Measurements from ENCODE around the gene NRG2.

The NRG2 gene

GRCh38 chr5:139964994-139965565 lies 78.0 kb downstream of the NRG2 start:
- no peak for DNase-seq

DNA sequence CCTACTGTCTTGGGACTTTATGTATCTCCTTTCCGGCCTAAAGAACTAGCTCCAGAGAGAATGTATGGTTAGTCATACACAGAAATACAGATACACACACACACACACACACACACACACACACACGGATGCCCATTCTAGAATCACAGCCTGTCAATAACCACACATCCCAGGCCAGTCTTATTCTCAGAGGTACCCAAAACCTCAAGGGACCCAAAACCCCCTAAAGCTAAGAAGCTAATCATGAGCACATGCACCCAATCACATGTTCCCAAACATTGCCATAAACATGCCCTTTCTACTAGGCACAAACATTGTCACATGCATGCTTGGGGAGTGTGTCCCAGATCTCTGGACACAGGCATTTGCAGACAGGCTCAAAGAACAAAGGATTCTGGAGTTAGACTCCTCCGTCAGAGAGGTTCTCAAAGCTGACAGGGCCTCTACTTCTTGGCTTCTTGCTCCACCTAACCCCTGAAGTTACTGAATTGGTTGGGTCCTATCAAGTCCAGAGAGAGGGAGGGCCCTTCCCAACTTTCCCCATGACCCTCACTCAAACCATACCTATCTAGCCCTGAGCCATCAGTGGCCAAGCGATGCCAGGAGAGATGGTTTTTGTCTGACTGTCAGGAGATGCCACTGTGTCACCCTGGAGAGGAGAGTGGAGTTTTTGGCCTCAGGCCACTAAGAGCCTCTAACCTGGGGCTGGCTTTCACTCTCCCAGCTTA lies 78.7 kb downstream of the NRG2 start:
- DNase-seq = no peak

DNA sequence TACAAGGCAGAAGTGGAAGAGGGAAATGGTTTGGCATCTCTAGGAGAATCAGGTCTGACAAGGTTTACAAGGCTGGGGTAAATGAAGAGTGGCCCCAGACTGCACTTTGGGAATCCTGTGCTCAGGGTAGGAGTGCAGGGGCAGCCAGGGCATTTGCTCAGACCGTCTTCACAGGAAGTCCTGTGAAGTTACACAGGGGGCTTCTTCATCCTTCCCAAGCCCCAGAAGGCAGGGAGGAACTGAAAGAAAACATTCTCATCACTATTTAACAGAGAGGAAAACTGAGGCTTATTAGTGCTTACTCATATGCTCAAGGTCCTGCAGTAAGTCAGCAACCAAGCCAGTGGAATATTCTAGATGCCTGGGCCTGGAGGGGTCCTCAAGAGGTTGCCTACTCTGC lies 80.7 kb downstream of the NRG2 start:
- no peak for DNase-seq

DNA sequence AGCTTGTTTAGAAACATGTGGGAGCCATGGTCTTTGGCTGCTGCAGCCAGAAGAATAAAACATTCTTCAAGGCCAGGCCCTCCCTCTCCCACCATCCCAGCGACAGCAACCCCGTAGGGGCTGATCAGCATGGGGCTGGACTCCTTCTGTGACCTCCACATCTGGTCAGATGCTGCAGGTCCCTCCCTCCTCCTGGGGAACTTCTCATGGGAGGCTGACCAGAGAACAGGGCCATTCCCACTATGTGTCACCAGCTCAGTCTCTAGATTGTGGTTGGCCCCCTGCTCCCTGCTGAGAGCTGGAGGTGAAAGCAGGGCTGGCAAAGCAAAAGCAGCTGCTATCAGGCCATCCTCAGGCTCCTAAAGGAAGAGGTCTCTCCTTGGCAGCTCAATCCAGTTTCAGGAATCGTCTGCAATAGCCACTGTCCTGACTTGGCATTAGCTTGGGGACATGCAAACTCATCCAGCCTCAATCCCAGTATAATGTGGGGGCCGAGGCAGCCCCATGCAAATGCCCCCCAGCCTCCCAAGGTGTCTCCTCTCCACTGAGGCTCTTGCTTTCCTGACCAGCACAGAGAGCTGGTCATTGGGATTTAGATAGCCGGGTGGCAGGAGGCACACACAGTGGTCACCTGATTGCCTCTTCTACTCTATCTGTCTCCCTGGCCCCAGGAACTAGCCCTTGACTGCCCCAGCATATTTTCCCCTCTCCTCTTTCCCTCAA lies 81.5 kb downstream of the NRG2 start:
- DNase-seq = no peak

DNA sequence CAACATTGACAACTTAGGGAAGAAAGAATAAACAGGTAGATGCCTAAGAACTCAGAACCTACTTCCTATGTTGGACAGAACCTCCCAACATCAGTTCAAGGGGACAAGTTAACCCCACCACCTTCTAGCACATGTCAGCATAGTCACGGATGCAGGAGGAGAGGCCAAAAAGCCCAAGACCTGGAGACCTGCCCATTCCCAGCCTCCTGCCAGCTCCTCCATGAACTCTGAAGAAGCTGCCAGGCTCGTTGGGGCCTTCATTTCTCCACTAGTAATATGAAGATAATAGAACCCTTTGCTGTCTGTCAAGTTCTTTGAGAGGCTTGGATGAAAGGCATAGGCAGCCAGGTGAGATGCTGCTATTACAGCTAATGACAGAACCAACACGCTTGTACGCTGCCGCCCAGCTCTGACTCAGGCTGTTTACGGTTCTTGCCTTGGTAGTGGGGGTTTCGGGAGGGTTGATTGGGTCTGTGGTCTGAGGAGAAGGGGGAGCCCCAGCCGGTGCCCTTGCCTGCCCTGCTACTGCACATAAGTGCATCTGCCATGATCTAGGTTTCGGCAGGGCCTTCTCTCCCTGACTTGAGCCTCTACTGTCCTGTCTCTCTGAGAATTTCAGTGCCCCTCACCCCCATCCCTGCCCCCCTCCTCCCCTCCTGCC lies 82.2 kb downstream of the NRG2 start:
- DNase-seq = no peak

DNA sequence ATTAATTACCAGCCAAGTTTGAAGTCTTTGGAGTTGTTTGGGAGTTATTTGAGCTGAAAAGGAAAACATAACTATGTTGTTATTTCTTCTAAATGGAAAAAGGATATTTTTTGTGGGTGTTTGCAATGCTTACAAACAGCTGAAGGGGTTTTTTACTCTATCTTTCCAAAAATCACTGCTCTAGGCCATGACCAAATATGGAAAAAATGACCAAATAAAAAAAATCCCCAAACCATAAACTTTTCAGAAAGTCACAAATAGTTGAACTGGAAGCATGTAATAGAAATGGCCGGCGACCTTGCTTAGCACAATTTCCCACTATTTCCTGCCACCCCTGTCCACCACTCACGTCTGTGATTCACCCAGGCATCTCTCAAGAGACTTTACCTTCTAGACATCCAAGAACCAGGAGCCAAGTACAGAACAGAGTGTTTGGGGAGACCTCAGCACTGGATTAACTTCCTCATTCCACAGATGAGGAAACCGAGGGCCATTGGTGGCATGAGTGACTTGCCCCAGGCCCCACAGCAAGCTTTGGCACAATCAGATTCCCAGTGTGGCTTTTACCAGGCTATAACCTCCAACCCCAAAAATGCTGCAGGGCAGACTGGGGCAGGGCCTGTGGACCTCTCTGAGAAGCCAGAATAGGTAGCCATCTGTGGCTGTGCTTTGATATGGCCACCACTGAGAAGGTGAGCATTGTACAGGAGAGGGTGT lies 84.5 kb downstream of the NRG2 start:
- no peak for DNase-seq

DNA sequence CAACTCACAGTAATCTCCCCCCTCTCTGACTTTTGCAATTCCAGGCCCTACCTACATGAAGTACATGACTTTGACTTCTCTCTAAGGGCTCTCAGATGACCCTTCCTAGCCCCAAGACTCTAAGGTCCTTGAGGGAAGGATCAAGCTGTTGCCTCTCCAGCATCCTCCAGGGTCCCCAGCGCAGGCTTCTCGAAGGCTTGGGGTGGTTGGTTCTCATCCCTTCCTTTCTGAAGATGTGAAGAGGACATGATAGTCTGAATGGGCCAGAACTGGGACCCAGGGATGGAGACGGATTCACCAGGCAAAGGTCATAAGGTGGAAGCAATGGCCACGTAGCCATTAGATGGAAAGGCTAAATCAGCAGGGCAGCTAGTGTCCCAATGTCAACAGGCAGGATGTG lies 86.8 kb downstream of the NRG2 start:
- no peak for DNase-seq

GRCh38 chr5:139955616-139956273 lies 87.4 kb downstream of the NRG2 start:
- no peak for DNase-seq

- no peak for DNase-seq
These were observed 88.0 kb downstream of the NRG2 start for GRCh38 chr5:139955053-139955605.

GRCh38 chr5:139954462-139954861 lies 88.6 kb downstream of the NRG2 start:
- no peak for DNase-seq

- no peak for DNase-seq
These were observed 89.1 kb downstream of the NRG2 start for GRCh38 chr5:139954022-139954421.

DNA sequence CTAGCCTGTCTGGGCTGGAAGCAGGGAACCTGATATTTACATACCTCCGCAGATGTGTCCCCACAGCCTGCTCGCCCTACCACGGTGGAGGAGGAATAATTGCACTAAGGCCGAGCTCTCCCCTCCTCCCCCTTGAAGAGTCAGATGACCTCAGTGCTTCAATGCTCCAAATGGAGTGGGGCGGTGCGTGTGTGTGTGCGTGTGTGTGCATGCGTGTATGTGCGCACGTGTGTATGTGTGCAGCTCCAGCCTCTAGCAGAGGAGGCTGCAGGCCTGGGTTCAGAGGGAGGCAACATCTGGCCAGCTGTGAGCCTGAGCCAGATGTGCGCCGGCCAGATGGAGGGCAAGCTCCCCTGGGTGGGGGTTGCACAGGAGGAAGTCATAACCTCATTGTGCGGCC lies 90.5 kb downstream of the NRG2 start:
- DNase-seq = no peak

DNA sequence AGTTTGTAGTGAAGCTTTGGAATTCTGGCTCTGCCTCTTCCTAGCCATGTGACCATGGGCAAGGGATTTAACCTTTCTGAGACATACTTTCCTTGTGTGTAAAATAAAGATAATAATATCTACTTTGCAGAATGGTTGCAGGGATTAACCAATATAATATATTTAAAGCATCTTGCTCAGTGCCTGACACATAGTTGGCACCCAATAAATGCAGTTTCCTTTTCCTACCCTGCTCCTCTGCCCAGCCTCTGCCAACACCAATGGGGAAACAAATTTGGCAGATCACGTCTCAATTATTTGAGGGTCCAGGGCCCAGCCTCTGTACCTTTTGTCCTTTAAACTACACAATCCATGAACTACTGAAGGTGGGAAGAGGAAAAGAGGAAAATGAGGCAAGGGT lies 91.1 kb downstream of the NRG2 start:
- no peak for DNase-seq

GRCh38 chr5:139951296-139951924 lies 91.7 kb downstream of the NRG2 start:
- DNase-seq = no peak

DNA sequence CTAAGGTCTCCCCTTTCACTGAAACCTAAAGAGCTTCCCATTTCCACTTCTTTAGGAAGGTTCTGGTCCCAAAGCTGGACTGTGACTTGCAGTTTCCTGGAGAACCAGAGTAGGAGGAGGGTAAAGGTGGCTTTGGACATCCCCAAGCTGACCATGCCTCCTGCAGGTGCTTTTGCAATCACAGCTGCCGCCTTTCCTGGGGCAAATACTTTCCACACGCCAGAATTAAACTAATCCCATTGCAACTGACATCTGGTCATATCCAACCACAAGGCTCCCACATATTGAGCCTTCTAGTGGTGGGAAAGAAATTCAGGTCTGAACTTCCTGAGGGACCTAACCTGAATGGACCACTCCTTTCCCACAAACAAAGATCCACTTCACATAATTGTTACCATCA lies 92.7 kb downstream of the NRG2 start:
- DNase-seq = no peak

- no peak for DNase-seq
These were observed 93.4 kb downstream of the NRG2 start for GRCh38 chr5:139949710-139950109.

DNA sequence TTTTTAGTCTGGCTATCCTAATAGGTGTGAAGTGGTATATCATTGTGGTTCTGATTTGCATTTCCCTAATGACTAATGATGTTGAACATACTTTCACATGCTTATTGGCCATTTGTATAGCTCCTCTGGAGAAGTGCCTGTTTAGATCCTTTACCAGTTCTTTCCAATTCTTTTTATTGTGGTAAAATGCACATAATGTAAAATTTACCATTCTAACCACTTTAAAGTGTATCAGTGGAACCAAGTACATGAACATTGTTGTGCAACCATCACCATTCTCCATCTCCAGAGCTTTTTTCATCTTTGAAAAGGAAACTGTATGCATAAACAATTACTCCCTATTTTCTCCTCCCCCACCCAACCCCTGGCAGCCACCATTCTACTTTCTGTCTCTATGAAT lies 95.4 kb downstream of the NRG2 start:
- DNase-seq = no peak

GRCh38 chr5:139946440-139946839 lies 96.7 kb downstream of the NRG2 start:
- no peak for DNase-seq

DNA sequence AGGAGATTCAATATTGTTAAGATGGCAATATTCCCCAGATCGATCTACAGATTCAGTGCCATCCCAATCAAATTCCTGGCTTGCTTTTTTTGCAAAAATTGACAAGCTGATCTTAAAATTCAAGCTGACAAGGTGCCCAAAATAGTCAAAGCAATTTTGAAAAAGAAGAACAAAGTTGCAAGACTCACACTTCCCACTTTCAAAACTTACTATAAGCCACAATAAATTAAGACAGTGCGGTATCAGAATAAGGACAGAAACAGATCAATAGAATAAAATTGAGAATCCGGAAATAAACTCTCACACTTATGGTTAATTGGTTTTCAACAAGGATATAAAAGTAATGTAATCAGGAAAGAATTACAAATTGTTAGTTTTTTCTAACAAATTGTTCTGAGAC lies 97.1 kb downstream of the NRG2 start:
- DNase-seq = no peak

DNA sequence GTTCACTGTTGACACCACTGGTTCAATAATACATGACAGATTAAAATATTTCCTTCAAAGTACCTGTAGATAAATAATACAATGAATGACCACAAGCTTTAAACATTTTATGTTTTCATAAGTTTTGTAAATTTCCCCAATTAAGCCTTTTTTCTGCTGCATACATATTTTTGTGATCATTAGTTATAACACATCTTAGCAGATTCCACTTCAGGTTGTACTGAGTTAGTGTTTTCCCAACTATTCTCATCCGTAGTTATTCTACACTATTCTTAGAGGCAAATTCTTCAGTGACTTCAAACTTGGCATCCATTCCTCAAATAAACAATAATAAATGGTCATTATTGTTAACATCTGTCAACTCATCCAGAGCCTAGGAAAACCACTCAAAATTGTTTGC lies 100.9 kb downstream of the NRG2 start:
- no peak for DNase-seq

- DNase-seq = no peak
These were observed 112.7 kb downstream of the NRG2 start for GRCh38 chr5:139930406-139930805.

Measured in activated CD4-positive, alpha-beta T cell treated with anti-CD3 and anti-CD28 coated beads, Interleukin-2, amount 50 U/mL, for 4 hours (primary cell).